Hematopoietic multipotent progenitor cell (in vitro differentiated cells): ENCODE results near the gene SRGAP2C. TPM values are rescaled to one million over a fixed set of nuclear protein-coding genes. Genes with fewer than 3 reads are reported as not detected.
"Not testable (repeated sequence)": the region's sequence is repeated elsewhere in the genome, so short reads cannot be mapped to it uniquely, and the experiment has no call there.

Source experiments
- DNase-seq, 3 donors: peaks; one replicate each; pipeline ENCODE4 v3.0.0-alpha.2; 2011 to 2015; ENCODE audit warnings: low read depth in 2 of 3, low spot score in 2 of 3
- total RNA-seq: library from RNA; depleted of rRNA; stranded (reverse); fragments of >200 nt; gene quantifications from one replicate; pipeline ENCODE4 v1.2.3, GENCODE V29; 2012

SRGAP2C gene
- total RNA-seq, 1 donor: 3.0 TPM

- not testable (repeated sequence) for DNase-seq
These were observed 449 bp downstream of the SRGAP2C start for GRCh38 chr1:121185140-121185708.

GRCh38 chr1:121186191-121186590 lies 1.4 kb downstream of the SRGAP2C start:
- not testable (repeated sequence) for DNase-seq

- not testable (repeated sequence) for DNase-seq
These were observed 3.1 kb downstream of the SRGAP2C start for GRCh38 chr1:121187914-121188313.

- not testable (repeated sequence) for DNase-seq
These were observed 7.7 kb downstream of the SRGAP2C start for GRCh38 chr1:121192512-121192911.

GRCh38 chr1:121197095-121197882 lies 12.5 kb downstream of the SRGAP2C start:
- DNase-seq: not testable (repeated sequence)

- not testable (repeated sequence) for DNase-seq
These were observed 15.0 kb downstream of the SRGAP2C start for GRCh38 chr1:121199763-121200162.

- not testable (repeated sequence) for DNase-seq
These were observed 15.5 kb downstream of the SRGAP2C start for GRCh38 chr1:121200232-121200631.

- DNase-seq: not testable (repeated sequence)
These were observed 16.5 kb downstream of the SRGAP2C start for GRCh38 chr1:121200985-121201981.

- not testable (repeated sequence) for DNase-seq
These were observed 18.2 kb downstream of the SRGAP2C start for GRCh38 chr1:121202986-121203385.

- not testable (repeated sequence) for DNase-seq
These were observed 21.3 kb downstream of the SRGAP2C start for GRCh38 chr1:121205786-121206711.

GRCh38 chr1:121207328-121207727 lies 22.6 kb downstream of the SRGAP2C start:
- DNase-seq: not testable (repeated sequence)

GRCh38 chr1:121208375-121208774 lies 23.6 kb downstream of the SRGAP2C start:
- DNase-seq: not testable (repeated sequence)

- DNase-seq: not testable (repeated sequence)
These were observed 26.0 kb downstream of the SRGAP2C start for GRCh38 chr1:121210778-121211177.

- peak in 1 of 3 donors; percentile 3 for DNase-seq
These were observed 28.7 kb downstream of the SRGAP2C start for GRCh38 chr1:121213491-121213890.

GRCh38 chr1:121214544-121215156 lies 29.9 kb downstream of the SRGAP2C start:
- DNase-seq: not testable (repeated sequence)

- DNase-seq: not testable (repeated sequence)
These were observed 31.1 kb downstream of the SRGAP2C start for GRCh38 chr1:121215699-121216417.

- DNase-seq: not testable (repeated sequence)
These were observed 31.9 kb downstream of the SRGAP2C start for GRCh38 chr1:121216676-121217075.

- not testable (repeated sequence) for DNase-seq
These were observed 37.0 kb downstream of the SRGAP2C start for GRCh38 chr1:121221770-121222169.

GRCh38 chr1:121224714-121225113 lies 39.9 kb downstream of the SRGAP2C start:
- not testable (repeated sequence) for DNase-seq
